GM10248 (cell line): ENCODE results near the gene PITPNC1.

Source experiments
- CTCF ChIA-PET: fragments of 300-600 bp; sonication (Branson Sonifier 250); formaldehyde crosslinking; extraction: SDS; loops from one replicate; lab custom pipeline; 2021; ENCODE audit warnings: antibody characterized with exemption; lab: Yijun Ruan, JAX
- POLR2A ChIA-PET: fragments of 350-650 bp; sonication (Branson Sonifier 250); formaldehyde crosslinking; extraction: SDS; loops from one replicate; lab custom pipeline; 2020; ENCODE audit warnings: antibody characterized with exemption; lab: Yijun Ruan, JAX
- DNase-seq: peaks from one replicate; pipeline ENCODE4 v3.0.0; 2012; ENCODE audit errors: extremely low spot score
- TF ChIP-seq, protein P1 (sequence below): IDR thresholded peaks from 2 replicates; pipeline ENCODE4 v1.5.1; 2012; ENCODE audit warnings: mild to moderate bottlenecking, low read depth; ENCODE audit errors: extremely low read depth, missing control alignments, control extremely low read depth

The PITPNC1 gene

DNA sequence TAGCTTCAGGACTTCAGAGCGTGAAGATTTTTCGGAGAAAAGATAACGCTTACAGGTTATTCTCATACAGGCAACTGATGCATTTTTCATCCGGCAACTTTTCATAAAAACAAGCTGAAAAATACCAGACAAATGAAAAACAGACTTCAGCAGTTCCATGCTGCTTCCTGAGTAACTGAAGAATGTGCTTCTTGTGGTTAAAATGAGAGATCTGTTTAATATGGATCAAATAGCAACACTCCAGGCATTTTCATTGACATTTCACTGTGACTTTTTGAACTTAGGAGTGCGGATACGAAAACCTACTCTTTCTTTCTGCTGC lies 705 bp upstream of the PITPNC1 start:
- no peak for DNase-seq
- ChIA-PET POLR2A (no interaction called here), CTCF (interaction anchor here (0.6 to 9.6 kb wide), 18 partner anchors 11 to 318 kb away, joined by 3 to 108 read pairs (median 10); partner anchors contain the start of gene PSMD12)
- TF ChIP-seq, protein P1, sequence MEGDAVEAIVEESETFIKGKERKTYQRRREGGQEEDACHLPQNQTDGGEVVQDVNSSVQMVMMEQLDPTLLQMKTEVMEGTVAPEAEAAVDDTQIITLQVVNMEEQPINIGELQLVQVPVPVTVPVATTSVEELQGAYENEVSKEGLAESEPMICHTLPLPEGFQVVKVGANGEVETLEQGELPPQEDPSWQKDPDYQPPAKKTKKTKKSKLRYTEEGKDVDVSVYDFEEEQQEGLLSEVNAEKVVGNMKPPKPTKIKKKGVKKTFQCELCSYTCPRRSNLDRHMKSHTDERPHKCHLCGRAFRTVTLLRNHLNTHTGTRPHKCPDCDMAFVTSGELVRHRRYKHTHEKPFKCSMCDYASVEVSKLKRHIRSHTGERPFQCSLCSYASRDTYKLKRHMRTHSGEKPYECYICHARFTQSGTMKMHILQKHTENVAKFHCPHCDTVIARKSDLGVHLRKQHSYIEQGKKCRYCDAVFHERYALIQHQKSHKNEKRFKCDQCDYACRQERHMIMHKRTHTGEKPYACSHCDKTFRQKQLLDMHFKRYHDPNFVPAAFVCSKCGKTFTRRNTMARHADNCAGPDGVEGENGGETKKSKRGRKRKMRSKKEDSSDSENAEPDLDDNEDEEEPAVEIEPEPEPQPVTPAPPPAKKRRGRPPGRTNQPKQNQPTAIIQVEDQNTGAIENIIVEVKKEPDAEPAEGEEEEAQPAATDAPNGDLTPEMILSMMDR = no peak

- ChIA-PET CTCF (interaction anchor here (0.8 to 9.6 kb wide), 39 partner anchors 9 to 322 kb away, joined by 3 to 108 read pairs (median 7); partner anchors contain the start of gene PSMD12), POLR2A (interaction anchor here (0.6 kb wide), 1 partner anchor 16 kb away, joined by 5 read pairs; no protein-coding TSS in a partner anchor)
- peak; percentile 58 for DNase-seq
Observed at GRCh38 chr17:67377488-67378453, 690 bp downstream of the PITPNC1 start.

DNA sequence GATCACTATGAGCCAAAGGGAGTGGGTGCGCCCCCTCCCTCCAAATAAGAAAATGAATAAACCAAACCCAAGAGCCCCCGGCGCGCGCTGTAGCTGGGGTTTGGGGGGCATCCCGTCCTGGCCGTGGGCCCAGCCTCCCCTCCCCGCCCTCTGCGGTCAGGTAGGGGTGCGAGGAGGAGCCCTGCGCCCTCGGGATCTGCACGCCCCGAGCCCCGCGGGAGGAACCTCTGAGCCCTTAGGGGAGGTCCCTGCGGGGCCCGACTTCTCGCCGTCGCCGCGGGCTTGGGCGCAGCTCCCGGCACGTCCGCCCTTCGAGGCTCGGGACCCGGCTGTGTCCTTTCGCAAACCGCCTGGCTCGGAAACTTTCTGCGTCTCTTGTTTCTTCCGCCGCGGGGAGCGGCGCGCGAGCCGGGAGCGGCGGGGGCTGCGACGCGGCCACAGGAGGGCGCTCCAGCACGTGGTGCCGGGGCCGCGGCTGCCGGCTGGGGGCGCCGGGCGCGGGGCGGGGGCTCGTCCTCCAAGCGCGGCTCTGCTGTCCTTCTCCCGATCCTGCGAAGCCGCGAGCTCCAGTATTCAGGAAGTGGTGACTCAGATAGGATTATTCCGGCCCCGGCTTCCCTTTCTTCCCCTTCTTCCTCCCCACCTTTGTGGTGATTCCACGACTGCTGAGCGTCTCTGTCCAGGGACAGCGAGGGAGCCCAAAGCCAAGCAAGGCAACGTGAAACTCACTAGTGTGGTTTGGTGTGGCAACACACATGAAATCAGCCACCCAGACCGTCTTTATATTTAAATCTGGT lies 1.6 kb downstream of the PITPNC1 start:
- DNase-seq = peak; percentile 82
- CTCF ChIA-PET = interaction anchor here (0.7 to 9.6 kb wide), 56 partner anchors 9 to 392 kb away, joined by 3 to 108 read pairs (median 5); partner anchors contain the start of gene PSMD12
- POLR2A ChIA-PET = interaction anchor here (0.6 kb wide), 1 partner anchor 17 kb away, joined by 5 read pairs; no protein-coding TSS in a partner anchor
- TF ChIP-seq, protein P1 = peak; percentile 96

More at GRCh38 chr17:67377488-67378453, 690 bp downstream of the PITPNC1 start:
- TF ChIP-seq, protein P1 = peak; percentile 49

DNA sequence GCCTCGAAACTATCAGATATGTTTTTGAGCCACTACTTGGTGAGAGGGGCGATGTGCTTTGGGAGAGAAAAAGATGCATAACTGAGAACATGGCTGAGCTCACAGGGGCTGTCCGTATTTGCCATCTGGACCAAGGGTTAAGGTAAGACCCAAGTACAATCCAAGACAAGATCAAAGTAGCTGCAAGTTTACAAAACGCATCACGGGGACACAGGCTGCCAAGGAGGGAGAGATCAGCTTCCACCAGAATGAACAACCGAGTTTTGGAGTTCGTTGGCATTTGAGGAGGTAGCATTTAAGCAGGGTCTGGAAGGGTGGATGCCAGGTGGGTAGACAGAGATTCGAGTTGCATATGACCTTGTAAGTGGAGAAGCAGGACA lies 2.2 kb downstream of the PITPNC1 start:
- TF ChIP-seq, protein P1 = no peak
- ChIA-PET POLR2A (no interaction called here), CTCF (interaction anchor here (0.7 to 9.6 kb wide), 48 partner anchors 9 to 391 kb away, joined by 3 to 108 read pairs (median 7); partner anchors contain the start of gene PSMD12)
- no peak for DNase-seq

DNA sequence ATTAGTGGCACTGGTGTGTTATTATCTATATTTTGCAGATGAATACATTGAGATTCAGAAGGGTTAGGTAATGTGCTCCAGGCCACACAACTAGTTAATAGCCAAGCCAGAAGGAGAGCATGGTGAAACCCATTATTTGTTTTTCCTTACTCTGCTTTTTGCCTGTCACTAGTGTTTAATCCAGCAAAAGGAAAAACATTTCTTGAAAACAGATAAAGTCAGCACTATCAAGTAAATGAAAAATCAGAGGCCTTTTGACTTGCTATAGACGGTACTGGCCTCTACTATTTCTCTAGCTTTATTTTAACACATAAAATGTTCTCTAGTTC lies 4.8 kb downstream of the PITPNC1 start:
- POLR2A ChIA-PET = interaction anchor here (0.6 kb wide), 1 partner anchor 81 kb away, joined by 4 read pairs; no protein-coding TSS in a partner anchor

More for the DNA sequence above, 4.8 kb downstream of the PITPNC1 start:
- TF ChIP-seq, protein P1 = no peak
- CTCF ChIA-PET = interaction anchor here (1.1 to 5.8 kb wide), 2 partner anchors 15 to 94 kb away, joined by 3 to 70 read pairs; no protein-coding TSS in a partner anchor
- DNase-seq = no peak
